ENCODE data around the gene EYS. TPM values are rescaled to one million over a fixed set of nuclear protein-coding genes. Genes with fewer than 3 reads are reported as not detected.

EYS gene
- total and polyA plus RNA-seq, 9 of the 15 experiments (the other 6 are each of a cell fraction or from before 2014, with no cell fraction given): 0.03 to 0.36 (median 0.10) TPM; not detected in 2

DNA sequence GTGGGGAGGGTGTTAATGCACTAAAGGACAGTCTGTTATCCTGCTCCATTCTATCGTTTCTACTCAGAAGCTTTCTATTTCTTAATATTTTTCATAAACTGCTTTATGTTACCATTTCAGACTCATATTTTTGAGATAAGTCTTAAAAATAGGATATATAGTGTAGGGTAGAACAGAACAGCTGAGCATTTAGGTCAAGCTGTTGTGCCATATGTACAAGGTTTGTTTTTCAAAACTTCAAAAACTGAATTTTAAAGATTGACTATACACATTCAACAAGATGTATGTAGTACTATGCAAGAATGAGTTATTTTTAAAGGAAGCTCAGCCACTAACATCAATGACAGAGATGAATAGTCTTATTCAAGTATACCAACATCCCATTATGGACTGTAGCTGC lies 1634.3 kb downstream of the EYS start:
- no peak overlapping the region for H3K4me3 ChIP-seq
- no TSS peak for BruUV-seq (replicated peaks)
- TF ChIP-seq ZZZ3 (IDR thresholded peaks at IDR 0.05): no peak
- no peak for TF ChIP-seq SOX6 (IDR thresholded peaks at IDR 0.05)
- TF ChIP-seq NFIC (IDR thresholded peaks at IDR 0.05): no peak
- no peak for TF ChIP-seq TCF3 (CRISPR knock-in tag; IDR thresholded peaks at IDR 0.05)
- TF ChIP-seq BRF1 (IDR thresholded peaks at IDR 0.05; ENCODE audit: borderline replicate concordance, extremely low read depth, insufficient read length): no peak
- no peak for TF ChIP-seq DACH1 (IDR thresholded peaks at IDR 0.05; ENCODE audit: partially characterized antibody)
- no peak for TF ChIP-seq C11orf30 (IDR thresholded peaks at IDR 0.05; ENCODE audit: low read depth)
- TF ChIP-seq, protein P1, sequence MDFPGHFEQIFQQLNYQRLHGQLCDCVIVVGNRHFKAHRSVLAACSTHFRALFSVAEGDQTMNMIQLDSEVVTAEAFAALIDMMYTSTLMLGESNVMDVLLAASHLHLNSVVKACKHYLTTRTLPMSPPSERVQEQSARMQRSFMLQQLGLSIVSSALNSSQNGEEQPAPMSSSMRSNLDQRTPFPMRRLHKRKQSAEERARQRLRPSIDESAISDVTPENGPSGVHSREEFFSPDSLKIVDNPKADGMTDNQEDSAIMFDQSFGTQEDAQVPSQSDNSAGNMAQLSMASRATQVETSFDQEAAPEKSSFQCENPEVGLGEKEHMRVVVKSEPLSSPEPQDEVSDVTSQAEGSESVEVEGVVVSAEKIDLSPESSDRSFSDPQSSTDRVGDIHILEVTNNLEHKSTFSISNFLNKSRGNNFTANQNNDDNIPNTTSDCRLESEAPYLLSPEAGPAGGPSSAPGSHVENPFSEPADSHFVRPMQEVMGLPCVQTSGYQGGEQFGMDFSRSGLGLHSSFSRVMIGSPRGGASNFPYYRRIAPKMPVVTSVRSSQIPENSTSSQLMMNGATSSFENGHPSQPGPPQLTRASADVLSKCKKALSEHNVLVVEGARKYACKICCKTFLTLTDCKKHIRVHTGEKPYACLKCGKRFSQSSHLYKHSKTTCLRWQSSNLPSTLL (IDR thresholded peaks at IDR 0.05): no peak
- TF ChIP-seq JUN (IDR thresholded peaks at IDR 0.05; ENCODE audit: borderline replicate concordance, low read depth, low read length): no peak
- no peak for TF ChIP-seq JUN (CRISPR knock-in tag; IDR thresholded peaks at IDR 0.05; ENCODE audit: borderline replicate concordance)
- no peak for ATAC-seq
- H3K9me1 ChIP-seq (ENCODE audit: control insufficient read depth, insufficient read depth, low read length): no peaks in the 10 kb centered on the region
- in situ Hi-C loops (cut with MboI): no loop called here
- FAIRE-seq: no peak
- H3K36me3 ChIP-seq (ENCODE audit: control insufficient read depth, insufficient read depth, low read length): no peaks in the 10 kb centered on the region
- POLR2A ChIA-PET: no interaction called here
- no peak overlapping the region for H2AFZ ChIP-seq (ENCODE audit: low read depth, low read length)
- 0 out of 2 replicates have a peak, but pooled peaks cover 2% of the 10 kb centered on the region for H3K9me3 ChIP-seq (replicated peaks; ENCODE audit: control insufficient read depth, insufficient read depth, low read depth, low read length)
- H3K4me1 ChIP-seq (replicated peaks in 1 of 2; ENCODE audit: control insufficient read depth in 2 of 2, insufficient read depth in 2 of 2, low read length in 2 of 2): no peaks in the 10 kb centered on the region
- no peak overlapping the region for H3K9ac ChIP-seq (ENCODE audit: insufficient read depth in 1 of 2, low read depth in 2 of 2, low read length in 2 of 2)
- H3K4me2 ChIP-seq (ENCODE audit: insufficient read depth, low read length): no peak overlapping the region
- H3K79me2 ChIP-seq (ENCODE audit: control insufficient read depth, insufficient read depth, low read length): no peaks in the 10 kb centered on the region
- CTCF ChIA-PET (ENCODE audit: low intra/inter-chr PET ratio): no interaction called here
- H3K27ac ChIP-seq (ENCODE audit: extremely low read depth, low read depth, low read length): no peak overlapping the region
- WGBS (ENCODE audit: insufficient coverage, low coverage, missing lambda C conversion rate): 0% methylated on average over 1 of the region's 1 CpG
- H3K27me3 ChIP-seq (ENCODE audit: control insufficient read depth in 2 of 2, insufficient read depth in 2 of 2, low read length in 2 of 2): no peaks in the 10 kb centered on the region
- intact Hi-C loops (cut with micrococcal nuclease): no loop called here
- DNase-seq (ENCODE audit: extremely low read depth in 1 of 4, low spot score in 3 of 4): no peak
- no peaks in the 10 kb centered on the region for H4K20me1 ChIP-seq (replicated peaks; ENCODE audit: control insufficient read depth, insufficient read depth, low read length)
